GM18526 (cell line): ENCODE measurements around the gene WDFY3.

ENCODE experiments used
- POLR2A ChIP-seq: IDR thresholded peaks from 3 replicates; pipeline ENCODE4 v1.6.1; 2011; ENCODE audit not compliant: insufficient read length; ENCODE audit errors: extremely low read depth

WDFY3 gene

DNA sequence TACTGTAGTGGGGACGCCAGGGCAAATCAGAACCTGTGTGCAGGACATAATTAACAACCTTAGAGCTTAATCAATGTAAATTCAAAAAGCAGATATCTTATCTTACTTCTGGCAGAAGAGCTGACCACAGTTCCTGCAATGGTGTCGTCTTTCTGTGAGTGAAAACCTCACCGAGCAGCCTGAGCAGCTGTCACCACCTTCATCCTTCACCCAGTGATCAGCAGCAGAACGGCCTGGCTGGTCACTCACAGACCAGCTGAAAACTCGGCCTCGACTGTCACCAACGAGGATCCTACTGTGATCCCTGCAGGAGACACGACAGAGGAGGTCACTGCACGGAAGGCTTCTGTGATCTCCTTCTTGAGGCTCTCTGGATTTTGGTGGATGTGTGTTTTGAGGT, 289.4 kb downstream of the WDFY3 start:
- no peak for TF ChIP-seq POLR2A

DNA sequence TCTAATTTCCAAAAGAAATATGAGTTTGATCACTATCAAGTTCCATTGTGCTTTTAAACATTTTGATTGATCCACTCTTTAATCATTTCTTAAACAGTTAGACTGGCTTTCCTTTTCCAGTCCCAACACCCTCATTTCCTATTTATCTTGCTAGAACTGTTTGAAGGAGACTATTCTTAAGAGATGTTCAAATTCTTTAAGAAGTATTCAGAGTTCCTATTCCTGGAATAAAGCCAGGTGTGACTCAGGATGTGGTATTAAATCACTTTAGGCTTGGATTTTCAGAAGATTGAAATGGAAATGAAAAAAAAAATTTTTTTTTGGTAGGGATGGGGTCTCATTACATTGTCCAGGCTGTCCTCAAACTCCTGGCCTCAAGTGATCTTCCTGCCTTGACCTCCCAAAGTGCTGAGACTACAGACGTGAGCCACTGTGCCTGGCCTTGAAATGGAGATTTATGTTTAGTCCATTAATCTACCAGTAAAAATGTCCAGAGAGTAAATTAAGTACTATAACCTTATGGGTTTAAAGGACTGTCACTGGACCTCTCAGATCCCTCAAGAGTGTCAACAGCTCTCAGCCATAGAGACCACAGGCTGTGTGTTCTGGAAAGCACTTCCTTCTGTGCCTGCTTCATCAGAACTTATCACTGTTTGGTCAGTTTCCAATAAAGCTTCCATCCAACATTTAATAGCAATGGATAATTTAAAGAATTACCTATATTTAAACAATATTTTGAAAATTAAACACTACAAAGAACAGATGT, 292.8 kb downstream of the WDFY3 start:
- no peak for TF ChIP-seq POLR2A

DNA sequence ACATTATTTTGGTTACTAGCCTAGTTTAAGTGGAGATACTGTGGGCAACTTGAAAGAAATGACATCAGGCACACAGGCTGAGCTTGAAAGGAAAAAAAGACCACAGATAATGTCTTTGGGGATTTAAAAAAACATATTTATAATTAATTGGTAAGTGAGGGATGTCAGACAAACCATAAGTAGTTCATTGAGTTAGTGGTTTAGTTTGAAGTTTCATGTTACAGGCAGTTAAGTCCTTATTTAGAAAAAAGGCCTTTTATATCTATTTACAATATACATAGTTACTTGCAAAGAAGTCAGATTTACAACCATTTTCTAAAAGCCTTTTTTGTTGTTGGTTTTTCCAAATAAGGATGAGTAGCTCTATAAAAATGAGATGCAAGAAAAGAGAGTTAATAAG, 294.3 kb downstream of the WDFY3 start:
- TF ChIP-seq POLR2A = no peak

GRCh38 chr4:84669201-84669600, 297.3 kb downstream of the WDFY3 start:
- no peak for TF ChIP-seq POLR2A

- no peak for TF ChIP-seq POLR2A
Measured at GRCh38 chr4:84666439-84666838, 300.1 kb downstream of the WDFY3 start.

GRCh38 chr4:84661191-84661939, 305.1 kb downstream of the WDFY3 start:
- no peak for TF ChIP-seq POLR2A

DNA sequence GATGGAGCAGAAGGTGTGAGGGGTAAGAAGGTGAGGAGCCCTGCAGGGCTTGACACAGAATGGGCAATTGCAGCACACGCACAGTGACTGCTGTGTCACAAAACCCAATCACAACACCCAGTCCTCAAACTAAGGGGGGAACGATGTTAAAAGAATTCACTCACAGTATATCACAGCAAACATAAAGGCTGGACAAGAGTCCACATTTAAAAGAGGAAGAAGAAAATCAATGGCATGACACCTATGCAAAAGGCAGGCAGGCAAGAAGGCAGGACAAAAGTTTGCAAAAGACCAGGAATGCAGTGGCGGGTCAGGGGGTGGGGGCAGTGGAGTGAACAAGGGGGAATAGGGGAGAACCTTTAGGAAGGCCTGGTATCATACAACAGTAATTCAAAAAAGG, 305.9 kb downstream of the WDFY3 start:
- TF ChIP-seq POLR2A = no peak

- TF ChIP-seq POLR2A = no peak
Measured at GRCh38 chr4:84652478-84652877, 314.0 kb downstream of the WDFY3 start.

DNA sequence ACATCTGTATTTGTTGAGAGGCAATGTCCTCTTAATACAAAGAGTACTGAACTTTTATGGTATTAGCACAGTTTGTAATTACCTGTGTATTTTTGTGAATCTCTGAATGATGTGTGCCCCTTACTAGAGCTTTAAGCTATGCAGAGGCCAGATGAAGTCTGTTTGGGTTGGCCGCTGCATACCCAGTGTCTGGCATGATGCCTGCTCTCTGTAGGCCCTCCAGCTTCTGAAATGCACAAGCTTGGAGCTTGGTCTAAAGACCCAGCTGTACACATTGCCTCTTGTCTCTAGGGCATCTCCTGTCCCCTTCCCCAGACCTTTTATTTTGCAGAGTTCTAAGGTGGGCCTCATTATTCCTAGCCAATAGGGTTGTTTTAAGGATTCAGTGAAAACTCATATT, 315.0 kb downstream of the WDFY3 start:
- TF ChIP-seq POLR2A = no peak

DNA sequence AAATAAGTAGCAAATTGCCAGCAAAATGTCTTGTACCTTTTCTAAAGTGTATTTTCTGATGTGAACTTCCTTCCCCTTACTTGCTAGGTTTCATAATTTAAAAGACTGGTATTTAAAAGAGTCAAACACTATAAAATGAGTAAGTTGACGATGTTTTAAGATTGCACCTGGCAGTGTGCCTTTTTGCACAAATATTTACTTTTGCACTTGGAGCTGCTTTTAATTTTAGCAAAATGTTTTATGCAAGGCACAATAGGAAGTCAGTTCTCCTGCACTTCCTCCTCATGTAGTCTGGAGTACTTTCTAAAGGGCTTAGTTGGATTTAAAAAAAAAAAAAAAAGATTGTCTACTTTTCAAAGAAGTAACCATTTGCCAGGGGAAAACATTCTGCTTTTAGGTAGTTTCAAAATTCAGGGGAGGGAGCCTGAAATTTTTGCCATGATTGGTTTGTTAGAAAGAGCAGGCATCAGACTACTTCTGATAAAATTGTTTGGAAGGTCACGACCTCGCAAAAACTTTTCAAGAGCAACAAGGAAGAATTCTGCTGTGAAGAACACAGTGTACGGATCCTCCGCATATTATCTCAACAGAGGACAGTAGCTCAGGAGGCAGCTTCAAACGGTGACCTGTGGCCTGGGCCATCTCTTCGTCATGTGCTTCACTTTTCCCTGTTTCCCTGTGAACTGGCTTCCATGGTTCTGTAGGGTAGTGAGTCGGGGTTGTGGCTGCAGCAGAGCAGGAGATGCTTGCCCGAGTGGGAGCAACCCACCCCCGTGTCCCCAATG, 317.4 kb downstream of the WDFY3 start:
- TF ChIP-seq POLR2A = no peak

DNA sequence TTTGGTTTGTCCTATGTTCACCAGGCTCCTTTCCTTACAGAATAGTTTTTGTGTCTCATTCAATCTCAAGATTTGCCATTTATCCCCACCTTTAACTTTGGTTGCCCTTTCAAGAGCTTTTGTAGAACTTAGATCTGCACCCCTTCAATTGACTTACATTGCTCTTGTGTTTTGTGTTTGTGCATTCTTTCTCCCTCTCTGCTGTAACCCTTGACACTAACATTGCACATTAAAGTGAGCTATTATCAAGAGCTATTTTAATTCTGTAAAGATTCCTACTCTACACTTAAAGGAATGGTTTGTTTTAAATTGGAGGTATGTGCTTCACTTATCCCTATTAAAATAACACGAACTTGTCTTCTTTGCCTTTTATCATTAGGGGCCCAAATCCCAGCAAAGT, 318.3 kb downstream of the WDFY3 start:
- no peak for TF ChIP-seq POLR2A

- TF ChIP-seq POLR2A = no peak
Measured at GRCh38 chr4:84647312-84647884, 319.1 kb downstream of the WDFY3 start.

DNA sequence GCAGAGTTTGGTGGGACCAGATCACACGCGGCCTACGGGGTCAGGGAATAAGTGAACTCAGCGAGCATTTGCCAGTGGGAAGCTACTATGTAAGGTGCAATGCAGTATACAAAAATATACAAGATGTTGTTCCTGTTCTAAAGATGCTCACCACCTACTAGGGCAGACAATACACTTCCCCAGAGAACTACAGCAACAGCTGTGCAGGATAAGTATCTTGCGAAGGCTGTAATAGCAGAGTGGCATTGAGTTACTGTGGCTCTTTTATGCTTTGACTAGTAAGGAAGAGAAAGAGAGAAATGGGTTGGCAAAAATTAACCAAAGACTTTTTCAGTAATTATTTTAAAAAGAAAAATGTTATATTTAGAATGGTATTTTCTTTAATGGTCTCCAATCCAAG, 322.4 kb downstream of the WDFY3 start:
- no peak for TF ChIP-seq POLR2A

- TF ChIP-seq POLR2A = no peak
Measured at GRCh38 chr4:84639145-84639544, 327.3 kb downstream of the WDFY3 start.

DNA sequence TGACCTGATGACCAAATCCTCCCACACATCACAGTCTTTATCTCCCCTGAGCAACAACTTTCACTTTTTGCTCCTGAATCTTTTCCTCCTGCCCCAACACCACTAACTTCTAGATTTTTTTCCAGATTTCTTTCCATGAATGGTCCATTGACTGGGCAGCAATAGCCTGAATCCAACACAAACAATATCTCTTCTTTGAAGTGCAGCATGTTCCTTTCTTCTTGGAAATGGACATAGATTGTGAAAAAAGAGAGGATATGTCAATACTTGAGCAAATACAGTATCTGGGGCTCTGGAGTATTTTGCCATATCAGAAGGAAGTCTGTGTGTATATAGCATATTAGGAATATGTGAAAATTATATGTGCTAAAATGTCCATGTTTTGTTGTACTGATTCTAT, 328.4 kb downstream of the WDFY3 start:
- TF ChIP-seq POLR2A = no peak
